Activated naive CD8-positive, alpha-beta T cell treated with anti-CD3 and anti-CD28 coated beads, Interleukin-2, amount 10 ng/mL, durations not matched to agents 7 days and 5 days (primary cell): ENCODE results near the gene UNC5B. TPM values are rescaled to one million over a fixed set of nuclear protein-coding genes. Genes with fewer than 3 reads are reported as not detected.

Experiments used
- ATAC-seq: fragments of 150-1000 bp; cut with Tn5 transposase; one replicate; pipeline ENCODE4 v1.10.0; 2021; ENCODE audit warnings: low read depth, moderate library complexity
- POLR2A ChIA-PET: fragments of 350-600 bp; sonication (Branson Sonifier 250); formaldehyde crosslinking; loops from one replicate; lab custom pipeline; 2021; ENCODE audit warnings: antibody characterized with exemption; lab: Charles Lee
- DNase-seq: peaks from one replicate; pipeline ENCODE4 v3.0.0; 2021
- H3K27ac Mint-ChIP-seq: one replicate; pipeline ENCODE4 v1.8.0; 2022; ENCODE audit warnings: mild to moderate bottlenecking, mixed read lengths
- H3K27me3 Mint-ChIP-seq: one replicate; pipeline ENCODE4 v1.8.0; 2022; ENCODE audit warnings: mild to moderate bottlenecking, moderate library complexity, mixed read lengths
- H3K36me3 Mint-ChIP-seq: one replicate; pipeline ENCODE4 v1.8.0; 2021; ENCODE audit warnings: mild to moderate bottlenecking, mixed read lengths
- H3K4me1 Mint-ChIP-seq: one replicate; pipeline ENCODE4 v1.8.0; 2021; ENCODE audit warnings: mixed read lengths
- H3K4me3 Mint-ChIP-seq: one replicate; pipeline ENCODE4 v1.8.0; 2022; ENCODE audit warnings: mild to moderate bottlenecking, moderate library complexity, mixed read lengths
- H3K9me3 Mint-ChIP-seq: one replicate; pipeline ENCODE4 v1.8.0; 2021; ENCODE audit warnings: mixed read lengths
- total RNA-seq, 2 experiments: library from RNA; stranded (reverse); gene quantifications; one replicate each; pipeline ENCODE4 v1.2.3, GENCODE V29; 2021

Gene UNC5B
- total RNA-seq, 2 experiments from 2014 or later, result 0.03 TPM; not detected in 1

- no peak overlapping the region for H3K27ac Mint-ChIP-seq
These were observed 67.8 kb downstream of the UNC5B start for GRCh38 chr10:71280216-71280615.

GRCh38 chr10:71280825-71281224 lies 68.5 kb downstream of the UNC5B start:
- no peak overlapping the region for H3K27ac Mint-ChIP-seq
- ATAC-seq (no peak), DNase-seq (no peak)
- no peaks in the 10 kb centered on the region for H3K27me3 Mint-ChIP-seq
- no peaks in the 10 kb centered on the region for H3K36me3 Mint-ChIP-seq
- POLR2A ChIA-PET, result no interaction called here
- no peak overlapping the region for H3K4me3 Mint-ChIP-seq
- H3K4me1 Mint-ChIP-seq, result peaks cover 3% of the 10 kb centered on the region
- H3K9me3 Mint-ChIP-seq, result no peaks in the 10 kb centered on the region

More at GRCh38 chr10:71280216-71280615, 67.8 kb downstream of the UNC5B start:
- POLR2A ChIA-PET, result no interaction called here
- DNase-seq (no peak), ATAC-seq (no peak)
- Mint-ChIP-seq H3K27me3 (peaks cover under 1% of the 10 kb centered on the region), H3K9me3 (no peaks in the 10 kb centered on the region), H3K36me3 (no peaks in the 10 kb centered on the region), H3K4me1 (peaks cover 3% of the 10 kb centered on the region), H3K4me3 (no peak overlapping the region)

DNA sequence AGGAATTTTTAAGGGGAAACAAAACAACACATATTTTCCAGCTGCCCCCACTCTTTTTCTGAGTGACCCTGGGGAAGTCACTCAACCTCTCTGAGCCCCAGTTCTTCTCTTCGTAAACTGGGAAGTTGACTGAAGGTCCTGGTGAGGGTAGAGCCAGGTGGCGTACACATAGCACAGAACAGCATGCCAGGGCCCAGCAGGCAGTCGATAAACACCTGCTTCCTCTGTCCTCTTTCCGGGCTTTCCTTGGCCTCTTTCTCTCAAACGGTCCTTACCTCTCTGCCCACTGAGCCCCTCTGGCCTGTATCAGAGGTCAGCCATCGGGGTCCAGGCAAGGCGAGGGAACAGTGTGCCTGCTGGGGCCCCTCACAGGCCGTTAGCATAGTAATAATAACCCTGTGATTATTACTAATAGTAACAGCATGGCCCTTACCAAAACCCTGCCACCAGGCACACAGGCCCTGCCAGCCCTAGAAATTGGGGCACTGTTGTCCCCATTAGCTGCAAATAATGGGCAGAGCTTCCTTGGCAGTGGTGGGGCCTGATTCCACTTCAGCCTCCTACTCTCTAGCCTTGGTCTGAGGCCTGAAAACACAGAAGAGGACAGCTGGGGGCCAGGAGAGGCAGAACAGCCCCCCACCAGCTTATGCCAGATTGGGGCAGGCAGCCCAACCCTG lies 69.4 kb downstream of the UNC5B start:
- H3K36me3 Mint-ChIP-seq, result no peaks in the 10 kb centered on the region
- no peaks in the 10 kb centered on the region for H3K9me3 Mint-ChIP-seq
- H3K4me1 Mint-ChIP-seq, result peaks cover 3% of the 10 kb centered on the region
- DNase-seq, result no peak
- no peaks in the 10 kb centered on the region for H3K27me3 Mint-ChIP-seq
- POLR2A ChIA-PET, result no interaction called here
- H3K27ac Mint-ChIP-seq, result no peak overlapping the region
- no peak overlapping the region for H3K4me3 Mint-ChIP-seq
- no peak for ATAC-seq

DNA sequence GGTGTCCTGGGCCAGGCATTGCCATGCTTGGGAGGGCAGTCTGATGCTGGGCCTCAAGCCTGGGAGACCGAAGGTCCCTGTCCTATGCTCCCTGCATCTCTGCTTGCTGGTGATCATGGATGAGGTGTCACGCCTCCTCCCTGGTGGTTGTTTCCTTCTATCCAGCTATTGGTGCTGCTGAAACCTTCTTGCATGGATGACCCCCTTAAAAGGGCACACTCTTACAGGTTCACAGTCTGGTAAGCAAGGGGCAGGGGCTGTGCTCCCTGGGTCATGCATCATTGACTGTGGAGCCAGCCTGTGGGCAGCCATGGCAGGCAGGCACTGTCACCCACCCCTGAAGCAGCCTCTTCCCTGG lies 69.9 kb downstream of the UNC5B start:
- H3K36me3 Mint-ChIP-seq, result no peaks in the 10 kb centered on the region
- no peaks in the 10 kb centered on the region for H3K27me3 Mint-ChIP-seq
- peaks cover 3% of the 10 kb centered on the region for H3K4me1 Mint-ChIP-seq
- no peak overlapping the region for H3K4me3 Mint-ChIP-seq
- H3K9me3 Mint-ChIP-seq, result no peaks in the 10 kb centered on the region
- H3K27ac Mint-ChIP-seq, result no peak overlapping the region
- no peak for ATAC-seq
- DNase-seq, result no peak
- POLR2A ChIA-PET, result no interaction called here

GRCh38 chr10:71283410-71283809 lies 71.0 kb downstream of the UNC5B start:
- DNase-seq (no peak), ATAC-seq (no peak)
- H3K4me1 Mint-ChIP-seq, result peaks cover 3% of the 10 kb centered on the region
- H3K36me3 Mint-ChIP-seq, result no peaks in the 10 kb centered on the region
- no peak overlapping the region for H3K4me3 Mint-ChIP-seq
- no peaks in the 10 kb centered on the region for H3K9me3 Mint-ChIP-seq
- POLR2A ChIA-PET, result no interaction called here
- H3K27me3 Mint-ChIP-seq, result no peaks in the 10 kb centered on the region
- no peak overlapping the region for H3K27ac Mint-ChIP-seq

DNA sequence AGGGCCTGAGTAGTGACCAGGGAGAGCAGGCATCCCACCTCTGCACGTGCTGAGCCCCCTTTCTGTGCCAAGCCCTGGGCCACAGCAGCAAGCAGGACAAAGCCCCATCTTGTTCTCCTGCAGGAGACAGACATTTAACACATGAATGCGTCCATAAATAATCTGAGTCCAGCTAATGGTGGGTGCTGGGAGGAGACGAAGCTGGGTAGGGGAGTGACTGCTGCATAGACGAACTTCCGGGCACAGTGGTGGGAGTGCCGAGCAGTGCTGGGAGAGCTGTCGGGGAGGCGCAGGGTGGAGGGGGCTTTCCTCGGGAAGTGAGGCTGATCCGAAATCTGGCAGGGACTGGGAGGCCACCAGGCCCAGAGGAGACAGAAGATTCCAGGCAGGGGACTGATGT lies 71.5 kb downstream of the UNC5B start:
- POLR2A ChIA-PET, result no interaction called here
- no peaks in the 10 kb centered on the region for H3K36me3 Mint-ChIP-seq
- DNase-seq (no peak), ATAC-seq (no peak)
- H3K27ac Mint-ChIP-seq, result no peak overlapping the region
- no peak overlapping the region for H3K4me3 Mint-ChIP-seq
- H3K4me1 Mint-ChIP-seq, result peaks cover 3% of the 10 kb centered on the region
- no peaks in the 10 kb centered on the region for H3K9me3 Mint-ChIP-seq
- H3K27me3 Mint-ChIP-seq, result no peaks in the 10 kb centered on the region

DNA sequence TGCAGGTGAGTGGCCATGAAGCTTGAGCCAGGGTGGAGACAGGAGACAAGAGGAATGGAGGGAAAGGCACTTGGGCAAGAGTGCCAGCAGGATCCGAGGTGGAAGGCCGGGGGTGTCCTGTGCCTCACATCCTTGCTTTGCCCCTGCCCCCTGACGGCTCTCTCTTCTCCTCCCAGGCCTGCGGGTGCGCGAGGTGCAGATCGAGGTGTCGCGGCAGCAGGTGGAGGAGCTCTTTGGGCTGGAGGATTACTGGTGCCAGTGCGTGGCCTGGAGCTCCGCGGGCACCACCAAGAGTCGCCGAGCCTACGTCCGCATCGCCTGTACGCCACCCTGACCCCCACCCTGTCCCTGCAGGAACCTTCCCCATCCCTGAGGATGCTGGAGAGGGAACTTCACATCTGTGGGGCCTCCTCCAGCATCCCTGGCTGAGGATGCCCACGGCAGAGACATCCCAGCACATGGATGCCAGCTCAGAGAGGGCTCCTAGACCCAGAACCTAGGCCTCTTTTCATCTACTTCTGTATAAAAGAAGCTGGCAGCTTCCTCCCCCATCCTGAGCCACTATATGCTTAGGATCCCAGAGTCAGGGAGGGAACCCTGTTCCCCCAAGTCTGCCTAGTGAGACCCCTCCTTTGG lies 72.3 kb downstream of the UNC5B start:
- no peaks in the 10 kb centered on the region for H3K27me3 Mint-ChIP-seq
- no peak for DNase-seq
- H3K9me3 Mint-ChIP-seq, result no peaks in the 10 kb centered on the region
- H3K4me3 Mint-ChIP-seq, result no peak overlapping the region
- peaks cover 3% of the 10 kb centered on the region for H3K4me1 Mint-ChIP-seq
- H3K27ac Mint-ChIP-seq, result no peak overlapping the region
- POLR2A ChIA-PET, result no interaction called here
- H3K36me3 Mint-ChIP-seq, result no peaks in the 10 kb centered on the region
- no peak for ATAC-seq

DNA sequence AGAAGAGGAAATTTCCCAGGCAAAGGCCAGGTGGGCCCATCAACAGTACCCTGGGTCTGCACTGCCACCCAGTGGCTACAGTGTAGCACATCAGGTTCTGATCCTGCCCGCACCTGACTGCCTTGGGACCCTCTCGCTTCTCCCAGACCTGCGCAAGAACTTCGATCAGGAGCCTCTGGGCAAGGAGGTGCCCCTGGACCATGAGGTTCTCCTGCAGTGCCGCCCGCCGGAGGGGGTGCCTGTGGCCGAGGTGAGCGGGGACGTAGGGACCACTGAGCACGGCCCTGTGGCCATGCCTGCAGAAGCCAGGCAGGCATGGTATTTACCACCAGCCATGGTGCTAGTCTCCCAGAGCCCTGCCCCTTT lies 72.8 kb downstream of the UNC5B start:
- H3K36me3 Mint-ChIP-seq, result no peaks in the 10 kb centered on the region
- no peaks in the 10 kb centered on the region for H3K9me3 Mint-ChIP-seq
- ATAC-seq, result no peak
- H3K27ac Mint-ChIP-seq, result no peak overlapping the region
- POLR2A ChIA-PET, result no interaction called here
- peaks cover 3% of the 10 kb centered on the region for H3K4me1 Mint-ChIP-seq
- peak; percentile 51 for DNase-seq
- no peak overlapping the region for H3K4me3 Mint-ChIP-seq
- H3K27me3 Mint-ChIP-seq, result peaks cover under 1% of the 10 kb centered on the region

GRCh38 chr10:71285986-71286385 lies 73.6 kb downstream of the UNC5B start:
- no peak overlapping the region for H3K27ac Mint-ChIP-seq
- ATAC-seq, result no peak
- H3K36me3 Mint-ChIP-seq, result no peaks in the 10 kb centered on the region
- no peak overlapping the region for H3K4me3 Mint-ChIP-seq
- peaks cover 2% of the 10 kb centered on the region for H3K4me1 Mint-ChIP-seq
- no peak for DNase-seq
- H3K27me3 Mint-ChIP-seq, result peaks cover 2% of the 10 kb centered on the region
- POLR2A ChIA-PET, result no interaction called here
- no peaks in the 10 kb centered on the region for H3K9me3 Mint-ChIP-seq

DNA sequence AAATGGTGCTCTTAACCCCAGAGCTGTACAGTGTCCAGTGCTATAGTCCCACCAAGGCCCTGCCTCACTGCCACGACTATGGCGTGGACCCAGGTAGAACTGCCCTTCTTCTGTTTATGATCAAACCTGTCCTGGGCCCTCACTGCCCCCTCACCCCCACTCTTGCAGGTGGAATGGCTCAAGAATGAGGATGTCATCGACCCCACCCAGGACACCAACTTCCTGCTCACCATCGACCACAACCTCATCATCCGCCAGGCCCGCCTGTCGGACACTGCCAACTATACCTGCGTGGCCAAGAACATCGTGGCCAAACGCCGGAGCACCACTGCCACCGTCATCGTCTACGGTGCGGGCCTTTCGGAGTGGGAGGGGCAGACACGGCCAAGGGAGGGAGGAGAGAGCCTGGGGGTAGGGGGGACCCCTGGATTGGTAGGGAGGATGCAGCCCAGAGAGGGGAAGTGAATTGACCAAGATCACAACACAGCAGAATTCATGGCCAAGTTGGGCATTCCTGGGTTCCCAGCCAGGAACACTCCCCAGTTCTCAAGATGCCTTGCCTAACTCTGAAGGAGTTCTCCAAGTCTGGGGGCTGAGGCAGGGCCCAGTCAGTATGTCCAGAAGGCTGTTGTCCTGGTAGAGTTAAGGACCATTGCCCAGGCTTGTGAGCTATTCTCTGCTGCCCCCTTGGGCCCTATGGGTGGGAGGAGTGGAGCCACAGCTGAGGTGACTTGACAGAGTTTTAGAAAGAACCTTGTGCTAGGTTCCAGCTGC lies 74.3 kb downstream of the UNC5B start:
- ATAC-seq (no peak), DNase-seq (no peak)
- H3K9me3 Mint-ChIP-seq, result no peaks in the 10 kb centered on the region
- no peak overlapping the region for H3K27ac Mint-ChIP-seq
- no peaks in the 10 kb centered on the region for H3K36me3 Mint-ChIP-seq
- H3K4me1 Mint-ChIP-seq, result peaks cover 2% of the 10 kb centered on the region
- no peak overlapping the region for H3K4me3 Mint-ChIP-seq
- POLR2A ChIA-PET, result no interaction called here
- H3K27me3 Mint-ChIP-seq, result peaks cover 2% of the 10 kb centered on the region

DNA sequence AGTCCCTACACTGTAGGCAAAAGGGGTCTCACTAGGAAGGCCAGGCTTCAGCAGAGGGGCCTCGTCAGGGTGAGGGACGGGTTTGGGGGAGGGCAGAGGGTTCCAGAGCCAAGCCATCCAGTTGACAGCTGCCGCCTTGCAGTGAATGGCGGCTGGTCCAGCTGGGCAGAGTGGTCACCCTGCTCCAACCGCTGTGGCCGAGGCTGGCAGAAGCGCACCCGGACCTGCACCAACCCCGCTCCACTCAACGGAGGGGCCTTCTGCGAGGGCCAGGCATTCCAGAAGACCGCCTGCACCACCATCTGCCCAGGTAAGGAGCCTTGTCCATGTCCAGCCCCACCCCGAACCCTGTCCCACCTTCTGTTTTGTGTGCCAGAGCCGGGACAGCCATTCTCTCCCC lies 75.1 kb downstream of the UNC5B start:
- peaks cover 2% of the 10 kb centered on the region for H3K4me1 Mint-ChIP-seq
- POLR2A ChIA-PET, result interaction anchor here (0.6 kb wide), 1 partner anchor 685 kb away, joined by 3 read pairs; no protein-coding TSS in a partner anchor
- H3K27ac Mint-ChIP-seq, result no peak overlapping the region
- no peaks in the 10 kb centered on the region for H3K36me3 Mint-ChIP-seq
- no peak for ATAC-seq
- H3K27me3 Mint-ChIP-seq, result peaks cover 2% of the 10 kb centered on the region
- H3K4me3 Mint-ChIP-seq, result no peak overlapping the region
- H3K9me3 Mint-ChIP-seq, result no peaks in the 10 kb centered on the region
- DNase-seq, result no peak

- no peaks in the 10 kb centered on the region for H3K9me3 Mint-ChIP-seq
- H3K4me1 Mint-ChIP-seq, result peaks cover 2% of the 10 kb centered on the region
- POLR2A ChIA-PET, result no interaction called here
- DNase-seq, result no peak
- no peak for ATAC-seq
- no peak overlapping the region for H3K4me3 Mint-ChIP-seq
- H3K27ac Mint-ChIP-seq, result no peak overlapping the region
- no peaks in the 10 kb centered on the region for H3K36me3 Mint-ChIP-seq
- peaks cover 2% of the 10 kb centered on the region for H3K27me3 Mint-ChIP-seq
These were observed 76.1 kb downstream of the UNC5B start for GRCh38 chr10:71288461-71288860.

DNA sequence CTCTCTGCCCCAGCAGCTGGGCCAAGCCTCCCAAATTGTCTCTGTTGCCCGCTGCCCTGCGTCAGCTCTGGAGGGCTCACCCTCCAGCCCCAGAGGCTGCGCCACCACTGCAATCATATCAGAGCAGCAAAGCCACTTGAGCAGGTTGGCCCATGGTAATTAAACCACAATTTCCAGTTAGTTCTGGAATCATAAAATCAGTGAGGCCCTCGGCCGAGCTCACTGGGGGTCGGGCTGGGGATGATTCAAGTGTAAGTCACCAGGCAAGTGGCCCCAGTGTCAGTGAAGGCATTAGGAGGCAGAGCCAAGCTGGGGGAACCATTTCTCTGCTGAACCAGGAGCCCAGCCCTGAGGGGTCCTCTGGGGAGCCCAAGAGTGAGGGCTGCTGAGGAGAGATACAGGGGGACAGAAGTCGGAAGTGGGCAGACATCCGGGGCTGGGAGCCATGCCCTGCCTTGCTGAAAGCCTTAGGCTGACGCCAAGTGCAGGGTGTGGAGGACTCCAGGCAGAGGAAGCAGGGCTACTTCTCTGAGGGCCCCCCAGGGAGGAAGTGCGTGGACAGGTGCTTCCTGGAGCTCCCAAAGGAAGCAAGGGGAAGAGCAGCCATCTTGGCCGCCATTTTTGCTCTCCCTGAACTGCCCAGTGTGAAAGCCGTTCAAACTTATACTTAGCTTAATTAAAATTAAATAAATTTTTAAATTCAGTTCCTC lies 77.2 kb downstream of the UNC5B start:
- Mint-ChIP-seq H3K36me3 (no peaks in the 10 kb centered on the region), H3K27me3 (peaks cover 2% of the 10 kb centered on the region), H3K4me1 (peaks cover 2% of the 10 kb centered on the region), H3K27ac (no peak overlapping the region), H3K4me3 (no peak overlapping the region), H3K9me3 (no peaks in the 10 kb centered on the region)
- ATAC-seq (no peak), DNase-seq (no peak)
- POLR2A ChIA-PET, result no interaction called here
